GM23338 (cell line): Measurements from ENCODE around the gene COBLL1.

Experiments
- CREB1 ChIP-seq: fragments of 250-450 bp; sonication (Bioruptor Pico); IDR thresholded peaks from 2 replicates; pipeline ENCODE4 v1.5.0; 2020; ENCODE audit warnings: low read depth, mild to moderate bottlenecking, moderate library complexity
- EZH2 ChIP-seq: fragments of 200-600 bp; sonication (generic); IDR thresholded peaks from one replicate; pipeline ENCODE4 v1.8.0; 2017; ENCODE audit warnings: antibody characterized with exemption, mild to moderate bottlenecking, low read depth; ENCODE audit not compliant: unreplicated experiment
- EZH2phosphoT487 ChIP-seq: fragments of 200-600 bp; sonication (generic); IDR thresholded peaks from one replicate; pipeline ENCODE4 v1.8.1; 2018; ENCODE audit warnings: antibody characterized with exemption; ENCODE audit not compliant: unreplicated experiment
- NANOG ChIP-seq: IDR thresholded peaks from 2 replicates; pipeline ENCODE4 v1.6.1; 2016; ENCODE audit warnings: antibody characterized with exemption, borderline replicate concordance
- POLR2AphosphoS5 ChIP-seq: IDR thresholded peaks from 2 replicates; pipeline ENCODE4 v1.6.1; 2016; ENCODE audit warnings: antibody characterized with exemption, low read depth
- TF ChIP-seq, protein P1 (sequence below), 2 experiments: fragments of 200-600 bp in 1 of 2; sonication (generic) in 1 of 2; conservative IDR thresholded peaks; 2 replicates each; pipeline versions ENCODE4 v1.5.1 to v1.6.1; 2016 to 2017; ENCODE audit warnings: antibody characterized with exemption in 2 of 2, low read depth in 2 of 2, mild to moderate bottlenecking in 2 of 2, moderate library complexity in 1 of 2

DNA sequence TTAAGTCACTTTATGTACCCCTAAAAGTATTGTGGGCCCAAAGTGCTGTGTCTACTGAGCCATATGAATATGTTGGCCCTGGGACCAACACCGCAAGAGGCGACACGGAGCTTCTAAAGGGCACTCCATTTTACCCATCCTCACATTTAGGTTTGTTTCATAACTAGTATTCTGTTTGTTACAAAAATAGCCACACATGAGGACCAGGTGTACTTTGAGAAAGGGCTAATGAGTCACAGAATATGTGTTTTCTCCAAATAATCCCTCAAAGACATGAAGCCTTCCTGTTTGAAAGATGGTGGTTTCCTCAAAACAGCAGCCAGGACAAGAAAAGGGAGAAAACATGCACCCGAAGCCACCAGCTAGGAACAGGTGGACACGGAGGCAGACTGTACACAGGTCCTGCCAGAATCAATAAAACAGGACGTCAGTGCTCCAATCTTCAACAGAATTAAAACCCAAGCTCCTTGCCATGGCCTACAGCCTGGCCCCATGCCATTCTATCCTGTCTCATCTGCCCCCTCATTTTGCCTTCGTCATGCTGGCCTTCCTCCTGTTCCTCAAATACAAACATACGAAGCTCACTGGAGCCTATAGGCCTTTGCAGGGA lies 198.6 kb downstream of the COBLL1 start:
- TF ChIP-seq, protein P1, sequence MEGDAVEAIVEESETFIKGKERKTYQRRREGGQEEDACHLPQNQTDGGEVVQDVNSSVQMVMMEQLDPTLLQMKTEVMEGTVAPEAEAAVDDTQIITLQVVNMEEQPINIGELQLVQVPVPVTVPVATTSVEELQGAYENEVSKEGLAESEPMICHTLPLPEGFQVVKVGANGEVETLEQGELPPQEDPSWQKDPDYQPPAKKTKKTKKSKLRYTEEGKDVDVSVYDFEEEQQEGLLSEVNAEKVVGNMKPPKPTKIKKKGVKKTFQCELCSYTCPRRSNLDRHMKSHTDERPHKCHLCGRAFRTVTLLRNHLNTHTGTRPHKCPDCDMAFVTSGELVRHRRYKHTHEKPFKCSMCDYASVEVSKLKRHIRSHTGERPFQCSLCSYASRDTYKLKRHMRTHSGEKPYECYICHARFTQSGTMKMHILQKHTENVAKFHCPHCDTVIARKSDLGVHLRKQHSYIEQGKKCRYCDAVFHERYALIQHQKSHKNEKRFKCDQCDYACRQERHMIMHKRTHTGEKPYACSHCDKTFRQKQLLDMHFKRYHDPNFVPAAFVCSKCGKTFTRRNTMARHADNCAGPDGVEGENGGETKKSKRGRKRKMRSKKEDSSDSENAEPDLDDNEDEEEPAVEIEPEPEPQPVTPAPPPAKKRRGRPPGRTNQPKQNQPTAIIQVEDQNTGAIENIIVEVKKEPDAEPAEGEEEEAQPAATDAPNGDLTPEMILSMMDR (conservative IDR thresholded peaks at IDR 0.05; ENCODE audit: low read depth in 2 of 2): no peak
- TF ChIP-seq NANOG (no peak), EZH2 (no peak), CREB1 (no peak), EZH2phosphoT487 (no peak), POLR2AphosphoS5 (no peak)
